SK-N-SH (cell line): ENCODE results near the gene MACROD2.

Source experiments
- CTCF ChIP-seq: fragments of 200-600 bp; sonication (generic); IDR thresholded peaks from 2 replicates; pipeline ENCODE4 v1.6.1; 2017; ENCODE audit warnings: antibody characterized with exemption, mild to moderate bottlenecking, moderate library complexity
- RAD21 ChIP-seq: IDR thresholded peaks from 2 replicates; pipeline ENCODE4 v1.6.1; 2012; ENCODE audit warnings: mild to moderate bottlenecking, low read length
- REST ChIP-seq: IDR thresholded peaks from 2 replicates; pipeline ENCODE4 v1.6.1; 2012; ENCODE audit warnings: mild to moderate bottlenecking, low read depth, low read length, moderate library complexity

GRCh38 chr20:14902432-14903089 is 907.2 kb downstream of the MACROD2 start:
- no peak for TF ChIP-seq CTCF
- no peak for TF ChIP-seq RAD21
- TF ChIP-seq REST, result no peak
